SH-SY5Y (cell line): ENCODE results near the gene PERCC1.

ENCODE experiments used
- GATA2 ChIP-seq: IDR thresholded peaks from 2 replicates; pipeline ENCODE4 v1.6.1; 2011; ENCODE audit warnings: mild to moderate bottlenecking, low read depth, low read length
- GATA3 ChIP-seq: IDR thresholded peaks from 2 replicates; pipeline ENCODE4 v1.6.1; 2011; ENCODE audit warnings: low read depth, mild to moderate bottlenecking, low read length, moderate library complexity

The PERCC1 gene

GRCh38 chr16:1430759-1431496 lies at the start of gene PERCC1:
Gene PERCC1, plus strand, starts transcription at chr16:1431078. Its CDS starts 1,516 bp downstream, at chr16:1432594.
- TF ChIP-seq GATA3 (no peak), GATA2 (peak; percentile 75)

- TF ChIP-seq GATA2 (no peak), GATA3 (no peak)
These were observed 49.1 kb upstream of the PERCC1 start for GRCh38 chr16:1381612-1382406.

- TF ChIP-seq GATA2 (no peak), GATA3 (no peak)
These were observed 47.3 kb upstream of the PERCC1 start for GRCh38 chr16:1383556-1383955.

GRCh38 chr16:1385232-1385631 lies 45.6 kb upstream of the PERCC1 start:
- TF ChIP-seq GATA2 (no peak), GATA3 (no peak)

- TF ChIP-seq GATA3 (no peak), GATA2 (no peak)
These were observed 43.5 kb upstream of the PERCC1 start for GRCh38 chr16:1387331-1387730.

- TF ChIP-seq GATA3 (no peak), GATA2 (no peak)
These were observed 41.1 kb upstream of the PERCC1 start for GRCh38 chr16:1389762-1390161.

- TF ChIP-seq GATA2 (no peak), GATA3 (no peak)
These were observed 40.6 kb upstream of the PERCC1 start for GRCh38 chr16:1390239-1390779.

- no peak for TF ChIP-seq GATA3
- no peak for TF ChIP-seq GATA2
These were observed 38.1 kb upstream of the PERCC1 start for GRCh38 chr16:1392826-1393225.

- no peak for TF ChIP-seq GATA3
- TF ChIP-seq GATA2 = no peak
These were observed 37.2 kb upstream of the PERCC1 start for GRCh38 chr16:1393613-1394176.

GRCh38 chr16:1394367-1394951 lies 36.4 kb upstream of the PERCC1 start:
- TF ChIP-seq GATA2 (no peak), GATA3 (no peak)

GRCh38 chr16:1395444-1396031 lies 35.3 kb upstream of the PERCC1 start:
- TF ChIP-seq GATA3 (no peak), GATA2 (no peak)

GRCh38 chr16:1397779-1398178 lies 33.1 kb upstream of the PERCC1 start:
- TF ChIP-seq GATA2 (no peak), GATA3 (no peak)

- TF ChIP-seq GATA3 (no peak), GATA2 (no peak)
These were observed 32.5 kb upstream of the PERCC1 start for GRCh38 chr16:1398351-1398750.
